Stomach smooth muscle (tissue), 2 donors: ENCODE results near the gene CHERP.
"Not testable (repeated sequence)": the region's sequence is repeated elsewhere in the genome, so short reads cannot be mapped to it uniquely, and the experiment has no call there.

Experiments
- H3K27ac ChIP-seq: one replicate; pipeline ENCODE4 v1.7.0; 2013; ENCODE audit warnings: mild to moderate bottlenecking, low read length, inconsistent platforms
- H3K27me3 ChIP-seq, 2 donors: one replicate each; pipeline ENCODE4 v1.7.0; 2013; ENCODE audit warnings: low read length in 2 of 2; ENCODE audit not compliant: insufficient read depth in 2 of 2, control insufficient read depth in 1 of 2
- H3K36me3 ChIP-seq, 2 donors: one replicate each; pipeline ENCODE4 v1.7.0; 2013; ENCODE audit warnings: low read length in 2 of 2; ENCODE audit not compliant: control insufficient read depth in 2 of 2, insufficient read depth in 2 of 2
- H3K4me1 ChIP-seq: one replicate; pipeline ENCODE4 v1.7.0; 2013; ENCODE audit warnings: low read length; ENCODE audit not compliant: control insufficient read depth, insufficient read depth
- H3K4me3 ChIP-seq, 2 donors: one replicate each; pipeline ENCODE4 v1.7.0; 2013; ENCODE audit warnings: low read length in 2 of 2
- H3K9ac ChIP-seq, 2 donors: one replicate each; pipeline ENCODE4 v1.7.0; 2013; ENCODE audit warnings: low read length in 2 of 2, mild to moderate bottlenecking in 1 of 2
- H3K9me3 ChIP-seq, 2 donors: one replicate each; pipeline ENCODE4 v1.7.0; 2013; ENCODE audit warnings: low read length in 2 of 2; ENCODE audit not compliant: control insufficient read depth in 2 of 2
- donor health status: healthy.
- donor health status: Pancreatic carcinoma.

Gene CHERP

DNA sequence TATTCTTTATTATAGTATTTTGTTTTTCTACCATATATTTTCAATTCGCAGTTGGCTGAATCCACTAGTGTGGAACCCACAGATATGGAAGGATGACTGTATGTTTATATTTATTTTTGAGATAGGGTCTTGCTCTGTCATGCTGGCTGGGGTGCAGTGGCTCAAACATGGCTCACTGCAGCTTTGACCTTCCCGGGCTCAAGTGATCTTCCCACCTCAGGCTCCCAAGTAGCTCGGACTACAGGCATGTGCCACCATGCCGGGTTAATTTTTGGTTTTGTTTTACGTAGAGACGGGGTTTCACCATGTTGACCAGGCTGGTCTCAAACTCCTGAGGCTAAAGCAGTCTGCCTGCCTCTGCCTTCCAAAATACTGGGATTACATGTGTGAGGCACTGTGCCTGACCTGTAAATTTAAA, 20.4 kb upstream of the CHERP start:
- no peak overlapping the region for H3K9ac ChIP-seq
- H3K4me1 ChIP-seq: no peaks in the 10 kb centered on the region
- H3K36me3 ChIP-seq: peaks cover 24 to 30% of the 10 kb centered on the region in 2 donors
- H3K9me3 ChIP-seq: no peaks in the 10 kb centered on the region
- H3K4me3 ChIP-seq: no peak overlapping the region
- H3K27ac ChIP-seq: no peak overlapping the region
- no peaks in the 10 kb centered on the region for H3K27me3 ChIP-seq

DNA sequence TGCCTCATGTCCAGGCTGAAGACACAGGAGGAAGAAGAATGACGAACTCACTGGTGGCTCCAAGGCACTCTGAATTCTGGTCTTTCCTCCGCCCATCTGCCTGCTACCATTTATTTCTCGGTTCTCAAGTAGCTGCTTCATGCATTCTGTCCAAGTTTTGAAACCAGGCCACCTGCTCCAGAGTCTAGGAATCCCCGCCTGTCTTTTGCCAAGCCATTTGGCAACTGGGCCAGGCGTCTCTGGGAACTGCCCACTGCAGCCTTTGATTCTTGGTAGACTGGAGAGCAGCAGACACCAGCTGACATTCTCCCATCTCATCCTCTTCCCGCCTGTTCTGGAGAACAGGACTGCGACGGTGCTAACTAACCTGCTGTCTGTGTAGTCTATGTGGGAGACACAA, 19.1 kb upstream of the CHERP start:
- no peak overlapping the region for H3K27ac ChIP-seq
- no peak overlapping the region for H3K4me3 ChIP-seq
- no peaks in the 10 kb centered on the region for H3K4me1 ChIP-seq
- no peaks in the 10 kb centered on the region for H3K9me3 ChIP-seq
- H3K36me3 ChIP-seq: peaks cover 23 to 28% of the 10 kb centered on the region in 2 donors
- H3K27me3 ChIP-seq: no peaks in the 10 kb centered on the region
- H3K9ac ChIP-seq: no peak overlapping the region

DNA sequence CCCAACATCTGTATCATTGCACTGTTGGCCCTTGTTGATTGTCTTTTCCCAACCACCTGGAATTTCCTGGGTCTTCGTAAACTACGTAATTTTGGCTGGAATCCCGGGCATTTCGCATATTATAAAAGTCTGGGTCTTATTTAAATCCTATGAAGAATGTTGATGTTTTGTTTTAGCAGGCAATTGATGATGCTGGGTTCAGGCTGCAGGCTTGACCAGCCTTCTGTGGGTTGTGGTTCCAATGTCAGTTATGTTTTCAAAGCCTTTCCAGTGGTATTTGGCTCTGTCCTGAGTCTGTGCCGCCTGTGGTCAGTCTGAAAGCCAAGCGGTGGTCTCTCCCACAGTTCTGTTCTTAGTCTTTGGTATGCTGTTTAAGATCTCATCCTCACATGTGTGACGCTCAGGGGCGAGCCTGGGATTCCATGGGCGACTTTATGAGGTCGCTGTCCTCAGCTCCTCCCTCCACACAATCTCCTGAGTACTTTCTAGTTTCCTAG, 17.6 kb upstream of the CHERP start:
- Histone ChIP-seq H3K27me3 (no peaks in the 10 kb centered on the region), H3K4me1 (no peaks in the 10 kb centered on the region), H3K36me3 (peaks cover 19 to 32% of the 10 kb centered on the region in 2 donors), H3K4me3 (no peak overlapping the region), H3K27ac (no peak overlapping the region), H3K9ac (no peak overlapping the region), H3K9me3 (no peaks in the 10 kb centered on the region)

DNA sequence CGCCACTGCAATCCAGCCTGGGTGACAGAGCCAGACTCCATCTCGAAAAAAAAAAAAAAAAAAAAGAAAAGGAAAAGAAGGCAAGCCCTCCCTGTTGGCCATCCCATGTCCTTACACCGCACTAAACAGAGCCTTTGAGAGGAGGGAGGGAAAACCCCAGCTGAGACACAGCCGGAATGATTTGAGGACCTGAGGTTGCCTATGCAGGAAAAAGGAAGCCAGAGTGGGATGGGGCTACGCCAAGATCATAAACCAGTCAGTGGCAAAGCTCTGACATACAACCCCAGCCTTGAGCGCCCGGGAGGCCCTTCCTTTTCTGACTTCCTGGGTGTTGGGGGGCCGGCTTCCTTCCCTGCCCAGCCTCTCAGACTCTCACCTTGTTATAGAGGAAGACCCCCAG, 12.5 kb upstream of the CHERP start:
- Histone ChIP-seq H3K36me3 (peaks cover 22 to 29% of the 10 kb centered on the region in 2 donors), H3K9ac (no peak overlapping the region), H3K9me3 (no peaks in the 10 kb centered on the region), H3K27ac (no peak overlapping the region), H3K4me1 (no peaks in the 10 kb centered on the region), H3K27me3 (no peaks in the 10 kb centered on the region), H3K4me3 (no peak overlapping the region)

DNA sequence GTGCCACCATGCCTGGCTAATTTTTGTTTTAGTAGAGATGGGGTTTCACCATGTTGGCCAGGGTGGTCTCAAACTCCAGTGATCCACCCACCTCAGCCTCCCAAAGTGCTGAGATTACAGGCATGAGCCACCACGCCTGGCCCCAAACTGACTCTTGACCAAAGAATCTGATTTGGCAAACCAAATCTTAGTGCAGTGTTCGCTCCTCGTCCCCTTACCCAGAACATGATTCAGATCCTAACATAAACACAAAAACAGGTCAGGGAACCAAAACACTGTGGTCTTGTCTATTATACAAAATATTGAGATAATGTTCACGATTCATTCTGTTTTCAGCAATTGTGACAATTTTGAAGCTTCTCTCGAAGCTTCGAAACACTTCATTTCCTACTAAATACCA, 9.7 kb upstream of the CHERP start:
- not testable (repeated sequence) for H3K9me3 ChIP-seq, H3K4me1 ChIP-seq, H3K27ac ChIP-seq, H3K9ac ChIP-seq, H3K4me3 ChIP-seq, H3K27me3 ChIP-seq
- peaks cover 19 to 29% of the 10 kb centered on the region in 2 donors for H3K36me3 ChIP-seq

DNA sequence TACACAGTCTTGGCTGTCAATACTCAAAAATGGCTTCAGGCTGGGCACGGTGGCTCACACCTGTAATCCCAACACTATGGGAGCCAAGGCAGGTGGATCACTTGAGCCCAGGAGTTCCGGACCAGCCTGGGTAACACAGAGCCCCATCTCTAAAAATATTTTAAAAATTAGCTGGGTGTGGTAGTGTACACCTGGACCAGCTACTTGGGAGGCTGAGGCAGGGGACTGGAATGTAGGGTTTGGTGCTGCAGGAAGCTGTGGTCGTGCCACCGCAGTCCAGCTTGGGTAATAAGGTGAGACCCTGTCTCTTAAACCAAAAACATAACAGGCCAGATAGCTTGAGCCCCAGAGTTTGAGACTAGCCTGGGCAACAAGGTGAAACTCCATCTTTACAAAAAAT, 6.7 kb upstream of the CHERP start:
- Histone ChIP-seq H3K4me3 (no peak overlapping the region), H3K36me3 (peaks cover 16 to 18% of the 10 kb centered on the region in 2 donors), H3K27me3 (no peaks in the 10 kb centered on the region), H3K4me1 (peaks cover 2% of the 10 kb centered on the region), H3K9ac (no peak overlapping the region), H3K9me3 (no peaks in the 10 kb centered on the region), H3K27ac (no peak overlapping the region)

DNA sequence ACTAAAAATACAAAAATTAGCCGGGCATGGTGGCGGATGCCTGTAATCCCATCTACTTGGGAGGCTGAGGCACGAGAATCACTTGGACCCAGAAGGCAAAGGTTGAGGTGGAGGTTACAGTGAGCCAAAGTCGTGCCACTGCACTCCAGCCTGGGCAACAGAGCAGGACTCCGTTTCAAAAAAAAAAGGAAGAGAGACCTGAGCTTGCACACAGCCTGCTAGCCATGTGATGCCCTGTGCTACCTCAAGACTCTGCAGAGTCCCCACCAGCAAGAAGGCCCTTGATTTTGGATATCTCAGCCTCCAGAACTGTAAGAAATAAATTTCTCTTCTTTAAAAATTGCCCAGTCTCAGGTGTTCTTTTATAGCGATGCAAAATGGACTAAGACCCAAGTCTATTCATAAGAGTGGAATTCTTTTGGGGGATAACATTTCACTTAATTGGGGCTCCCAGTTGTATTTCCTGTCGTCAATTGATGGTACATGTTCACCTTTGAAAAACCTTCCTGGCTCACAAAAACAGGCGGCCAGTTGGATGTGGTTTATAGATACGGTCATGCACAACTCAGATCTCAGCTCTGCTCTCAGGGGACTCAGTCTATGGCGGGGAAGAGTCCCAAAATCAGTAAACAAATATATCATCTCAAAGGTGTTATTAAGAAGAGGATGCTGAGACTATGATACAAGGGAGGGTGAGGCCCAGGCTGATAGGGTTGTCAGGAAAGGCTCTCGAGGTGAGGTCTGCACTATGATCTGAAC, 2.4 kb upstream of the CHERP start:
- H3K9me3 ChIP-seq: no peaks in the 10 kb centered on the region

DNA sequence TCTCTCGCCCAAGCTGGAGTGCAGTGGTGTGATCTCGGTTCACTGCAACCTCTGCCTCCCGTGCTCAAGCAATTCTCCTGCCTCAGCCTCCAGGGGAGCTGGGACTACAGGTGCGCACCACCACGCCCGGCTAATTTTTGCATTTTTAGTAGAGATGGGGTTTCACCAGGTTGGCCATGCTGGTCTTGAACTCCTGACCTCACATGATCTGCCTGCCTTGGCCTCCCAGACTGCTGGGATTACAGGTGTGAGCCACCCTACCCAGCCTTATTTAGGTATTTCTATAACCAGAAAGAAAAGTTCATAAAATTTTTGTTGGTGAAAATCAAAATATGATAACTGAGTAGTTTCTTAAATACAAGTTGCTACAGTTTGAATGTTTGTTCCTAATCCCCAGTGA, 1.5 kb upstream of the CHERP start:
- H3K27me3 ChIP-seq, H3K36me3 ChIP-seq, H3K4me3 ChIP-seq, H3K9ac ChIP-seq, H3K9me3 ChIP-seq, H3K27ac ChIP-seq: not testable (repeated sequence)
- H3K4me1 ChIP-seq: peaks cover 24% of the 10 kb centered on the region

More for the DNA sequence above, 2.4 kb upstream of the CHERP start:
- H3K36me3 ChIP-seq: peaks cover 2% of the 10 kb centered on the region in 2 donors
- peaks cover 22% of the 10 kb centered on the region for H3K4me1 ChIP-seq
- no peak overlapping the region for H3K27ac ChIP-seq
- H3K27me3 ChIP-seq: no peaks in the 10 kb centered on the region
- H3K9ac ChIP-seq: no peak overlapping the region
- no peak overlapping the region for H3K4me3 ChIP-seq

DNA sequence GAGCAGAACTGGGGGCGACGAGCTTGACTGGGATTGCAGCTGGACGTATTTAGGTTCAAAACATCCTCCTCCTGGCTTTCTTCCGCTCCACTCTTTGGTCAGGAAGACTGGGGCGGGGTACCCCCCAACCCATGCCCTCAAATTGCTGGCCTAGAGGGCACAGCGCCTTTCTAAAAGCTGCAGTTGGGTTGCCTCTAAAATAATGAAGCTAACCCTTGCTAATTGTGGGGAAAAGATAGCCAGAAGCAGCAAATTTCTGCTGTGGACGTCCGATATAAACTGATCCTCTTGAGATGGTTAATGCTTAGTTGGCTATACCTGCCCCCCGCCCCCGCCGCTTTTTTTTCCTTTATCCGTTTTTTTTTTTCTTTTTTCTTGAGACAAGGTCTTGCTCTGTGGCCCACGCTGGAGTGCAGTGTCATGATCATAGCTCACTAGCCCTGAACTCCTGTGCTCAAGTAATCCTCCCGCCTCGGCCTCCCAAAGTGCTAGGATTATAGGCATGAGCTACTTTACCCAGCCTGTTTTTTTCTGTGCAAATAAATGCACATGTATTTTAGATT, 754 bp upstream of the CHERP start:
- Histone ChIP-seq H3K9ac (peak overlapping the region; percentile 81 to 95), H3K27ac (peak overlapping the region; percentile 64), H3K36me3 (peaks cover 4 to 5% of the 10 kb centered on the region in 2 donors), H3K9me3 (no peaks in the 10 kb centered on the region), H3K4me3 (peak overlapping the region; percentile 84 to 91), H3K27me3 (no peaks in the 10 kb centered on the region), H3K4me1 (peaks cover 24% of the 10 kb centered on the region)

DNA sequence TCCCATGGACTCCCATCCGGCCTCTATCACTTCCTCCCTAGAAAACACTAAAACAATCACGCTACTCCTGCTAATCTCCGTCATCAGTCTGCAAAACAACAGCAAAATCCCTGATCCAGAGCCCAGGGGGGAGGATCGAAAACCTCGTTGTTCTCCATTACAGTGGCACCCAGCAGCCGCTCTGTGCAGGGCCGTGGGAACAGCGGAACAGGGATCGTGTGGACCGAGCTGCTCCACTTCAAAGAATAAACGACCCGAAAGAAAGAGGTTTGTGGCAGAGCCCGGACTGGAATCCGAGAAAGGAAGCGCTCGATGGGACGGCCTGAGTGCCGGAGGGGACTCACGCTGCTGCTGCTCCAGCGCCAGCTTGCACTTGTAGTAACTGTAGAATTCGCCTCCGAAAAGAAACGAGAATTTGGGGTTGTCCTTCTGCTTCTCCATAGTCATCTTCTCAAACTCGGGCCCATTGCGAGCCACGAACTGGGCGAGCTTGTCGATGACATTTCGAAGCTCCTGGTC, 652 bp downstream of the CHERP start:
- peaks cover 10% of the 10 kb centered on the region in 2 donors for H3K36me3 ChIP-seq
- H3K27me3 ChIP-seq: no peaks in the 10 kb centered on the region
- peaks cover 24% of the 10 kb centered on the region for H3K4me1 ChIP-seq
- peak overlapping the region; percentile 81 to 82 for H3K9ac ChIP-seq
- H3K4me3 ChIP-seq: peak overlapping the region; percentile 91 to 93
- no peaks in the 10 kb centered on the region for H3K9me3 ChIP-seq
- peak overlapping the region; percentile 64 for H3K27ac ChIP-seq

DNA sequence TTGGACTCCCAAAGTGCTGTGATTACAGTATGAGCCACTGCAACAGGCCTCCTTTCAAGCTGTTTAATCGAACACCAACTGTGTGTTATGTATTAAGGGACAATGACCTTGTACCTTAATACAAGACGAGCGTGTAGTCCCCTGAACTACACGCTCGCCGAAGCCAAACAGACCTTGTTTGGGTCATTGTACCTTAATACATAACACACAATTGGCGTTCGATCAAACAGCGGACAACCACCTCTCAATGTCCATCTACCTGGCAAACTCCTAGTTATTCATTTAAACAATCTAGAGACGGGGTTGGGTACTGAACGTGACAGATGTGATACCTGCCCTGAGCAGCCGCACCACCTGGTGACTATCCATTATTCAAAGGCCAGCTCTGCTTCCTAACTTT, 1.3 kb downstream of the CHERP start:
- H3K9me3 ChIP-seq: no peaks in the 10 kb centered on the region
- peaks cover 10 to 13% of the 10 kb centered on the region in 2 donors for H3K36me3 ChIP-seq
- no peaks in the 10 kb centered on the region for H3K27me3 ChIP-seq
- H3K9ac ChIP-seq: peak overlapping the region; percentile 81 to 82
- peak overlapping the region; percentile 91 to 93 for H3K4me3 ChIP-seq
- no peak overlapping the region for H3K27ac ChIP-seq
- H3K4me1 ChIP-seq: peaks cover 24% of the 10 kb centered on the region
